ENCODE data around the gene MRPL27. TPM values are rescaled to one million over a fixed set of nuclear protein-coding genes. Genes with fewer than 3 reads are reported as not detected.

MRPL27 gene

Small RNA genes within 50 kb of the gene (small RNA-seq; reads per million reads assigned to genes)
- gene RF00019 (ENCODE audit: insufficient read depth), result not detected

All from neuronal stem cell (in vitro differentiated cells).